ENCODE measurements around the gene CHAC2.

DNA sequence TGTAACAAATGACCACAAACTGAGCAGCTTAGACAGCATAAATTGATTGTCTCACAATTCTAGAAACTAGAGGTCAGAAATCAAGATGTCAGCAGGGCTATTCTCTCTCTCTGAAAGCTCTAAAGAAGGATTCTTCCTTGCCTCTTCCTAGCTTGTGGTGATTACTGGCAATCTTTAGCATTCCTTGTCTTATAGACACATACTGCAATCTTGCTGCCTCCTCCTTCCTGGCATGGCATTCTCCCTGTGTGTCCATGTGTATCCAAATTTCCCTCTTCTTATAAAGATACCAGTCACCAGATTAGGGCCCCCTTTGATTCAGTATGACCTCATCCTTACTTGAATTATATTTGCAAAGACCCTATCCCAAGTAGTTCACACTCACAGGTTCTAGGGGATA, 16.8 kb downstream of the CHAC2 start:
- TF ChIP-seq, protein P1, sequence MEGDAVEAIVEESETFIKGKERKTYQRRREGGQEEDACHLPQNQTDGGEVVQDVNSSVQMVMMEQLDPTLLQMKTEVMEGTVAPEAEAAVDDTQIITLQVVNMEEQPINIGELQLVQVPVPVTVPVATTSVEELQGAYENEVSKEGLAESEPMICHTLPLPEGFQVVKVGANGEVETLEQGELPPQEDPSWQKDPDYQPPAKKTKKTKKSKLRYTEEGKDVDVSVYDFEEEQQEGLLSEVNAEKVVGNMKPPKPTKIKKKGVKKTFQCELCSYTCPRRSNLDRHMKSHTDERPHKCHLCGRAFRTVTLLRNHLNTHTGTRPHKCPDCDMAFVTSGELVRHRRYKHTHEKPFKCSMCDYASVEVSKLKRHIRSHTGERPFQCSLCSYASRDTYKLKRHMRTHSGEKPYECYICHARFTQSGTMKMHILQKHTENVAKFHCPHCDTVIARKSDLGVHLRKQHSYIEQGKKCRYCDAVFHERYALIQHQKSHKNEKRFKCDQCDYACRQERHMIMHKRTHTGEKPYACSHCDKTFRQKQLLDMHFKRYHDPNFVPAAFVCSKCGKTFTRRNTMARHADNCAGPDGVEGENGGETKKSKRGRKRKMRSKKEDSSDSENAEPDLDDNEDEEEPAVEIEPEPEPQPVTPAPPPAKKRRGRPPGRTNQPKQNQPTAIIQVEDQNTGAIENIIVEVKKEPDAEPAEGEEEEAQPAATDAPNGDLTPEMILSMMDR (IDR thresholded peaks at IDR 0.05 in 2 of 3, conservative IDR thresholded peaks at IDR 0.05 in 1 of 3; ENCODE audit: insufficient read depth in 2 of 3, low read depth in 1 of 3, low read length in 3 of 3), result no peak
- TF ChIP-seq, protein P2, sequence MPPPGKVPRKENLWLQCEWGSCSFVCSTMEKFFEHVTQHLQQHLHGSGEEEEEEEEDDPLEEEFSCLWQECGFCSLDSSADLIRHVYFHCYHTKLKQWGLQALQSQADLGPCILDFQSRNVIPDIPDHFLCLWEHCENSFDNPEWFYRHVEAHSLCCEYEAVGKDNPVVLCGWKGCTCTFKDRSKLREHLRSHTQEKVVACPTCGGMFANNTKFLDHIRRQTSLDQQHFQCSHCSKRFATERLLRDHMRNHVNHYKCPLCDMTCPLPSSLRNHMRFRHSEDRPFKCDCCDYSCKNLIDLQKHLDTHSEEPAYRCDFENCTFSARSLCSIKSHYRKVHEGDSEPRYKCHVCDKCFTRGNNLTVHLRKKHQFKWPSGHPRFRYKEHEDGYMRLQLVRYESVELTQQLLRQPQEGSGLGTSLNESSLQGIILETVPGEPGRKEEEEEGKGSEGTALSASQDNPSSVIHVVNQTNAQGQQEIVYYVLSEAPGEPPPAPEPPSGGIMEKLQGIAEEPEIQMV (tag; conservative IDR thresholded peaks at IDR 0.05; ENCODE audit: low read depth), result no peak

Data from K562 (cell line).